GM21367 (cell line): ENCODE data around the gene GNB5.

ENCODE experiments used
- ATAC-seq: cut with Tn5 transposase; IDR thresholded peaks from one replicate; pipeline ENCODE4 v1.9.1; 2021; ENCODE audit not compliant: unreplicated experiment

The GNB5 gene

DNA sequence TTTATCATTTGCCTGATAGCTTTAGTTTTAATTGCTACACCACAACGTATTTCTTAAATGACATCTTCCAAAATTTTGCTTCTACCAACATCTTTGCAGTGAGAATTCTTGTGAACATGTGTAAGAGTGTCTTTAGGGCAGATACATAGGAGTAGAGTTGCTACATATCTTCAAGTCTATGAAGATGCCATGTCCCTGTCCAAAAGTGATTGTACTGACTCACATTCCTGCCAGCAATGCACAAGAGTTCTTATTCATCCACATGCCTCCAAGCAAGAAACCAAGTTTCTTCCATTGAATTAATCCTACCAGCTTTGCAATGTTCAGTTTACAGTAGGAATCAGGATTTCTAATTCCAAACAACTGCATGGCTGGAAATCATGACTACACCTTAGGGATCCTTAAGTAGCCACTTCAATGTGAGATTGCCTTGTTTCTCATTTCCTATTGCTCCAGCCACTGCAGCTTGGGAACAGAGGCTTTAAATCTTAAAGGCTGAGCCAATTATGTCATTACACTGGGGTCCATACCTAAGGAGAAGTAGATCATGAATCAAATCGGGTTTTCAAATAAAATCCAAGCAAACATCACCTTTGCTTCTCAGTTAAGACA lies 123.1 kb downstream of the GNB5 start:
- ATAC-seq: no peak

GRCh38 chr15:52067545-52067926 lies 123.7 kb downstream of the GNB5 start:
- no peak for ATAC-seq

GRCh38 chr15:52066842-52067544 lies 124.2 kb downstream of the GNB5 start:
- ATAC-seq: no peak
